Motor neuron (in vitro differentiated cells): ENCODE measurements around the gene IRF5. TPM values are rescaled to one million over a fixed set of nuclear protein-coding genes. Genes with fewer than 3 reads are reported as not detected.
"Not testable (repeated sequence)": the region's sequence is repeated elsewhere in the genome, so short reads cannot be mapped to it uniquely, and the experiment has no call there.

ENCODE experiments used
- ATAC-seq, 8 experiments: fragments of 200-7000 bp; cut with Tn5 transposase; replicated peaks in 6 of 8; 2 replicates each; pipeline ENCODE4 v1.8.0; 2021; ENCODE audit warnings: mild to moderate bottlenecking in 8 of 8, moderate library complexity in 8 of 8
- H3K27ac ChIP-seq, 2 donors: fragments of 250-450 bp; sonication (Bioruptor Pico); 2 replicates each; pipeline ENCODE4 v1.9.0; 2021; ENCODE audit warnings: antibody characterized with exemption in 2 of 2, mild to moderate bottlenecking in 2 of 2, moderate library complexity in 1 of 2
- H3K4me1 ChIP-seq, 2 donors: fragments of 250-450 bp; sonication (Bioruptor Pico); replicated peaks in 1 of 2; 2 replicates each; pipeline ENCODE4 v1.6.1; 2021; ENCODE audit warnings: antibody characterized with exemption in 2 of 2, mild to moderate bottlenecking in 2 of 2, moderate library complexity in 1 of 2
- H3K4me3 ChIP-seq, 5 donors: fragments of 250-450 bp; sonication (Bioruptor Pico); 2 replicates each; pipeline ENCODE4 v1.9.0; 2021; ENCODE audit warnings: antibody characterized with exemption in 5 of 5, mild to moderate bottlenecking in 5 of 5, moderate library complexity in 4 of 5
- WGBS, 10 experiments: fragments of 450-650 bp; shearing (Covaris generic); methylation state at CpG; one replicate each; pipeline ENCODE4 v1.0.0; 2022; 5-methylcytosine and 5-hydroxymethylcytosine counted together
- in situ Hi-C, 9 experiments: fragments of 400-800 bp; cut with MboI; loops; one replicate each; pipeline ENCODE4 v1.15.0; 2021; ENCODE audit warnings: low sequenced_read_pairs in 9 of 9, low pct_unique_long_range_greater_than_20kb in 2 of 9; ENCODE audit not compliant: unreplicated experiment in 9 of 9
- total RNA-seq, 8 experiments: library from RNA; unstranded; fragments of 300-600 nt; gene quantifications; 2 replicates each; pipeline versions ENCODE4 v1.2.3 to v1.2.4, GENCODE V29; 2022

The IRF5 gene
- total RNA-seq, 8 experiments from 2014 or later = 0.21 to 5.6 (median 0.65) TPM

- in situ Hi-C loops = no loop called here
- Histone ChIP-seq H3K4me3 (no peak overlapping the region), H3K4me1 (no peaks in the 10 kb centered on the region), H3K27ac (no peak overlapping the region)
- WGBS, 10 experiments = 20 to 86% (median 70%) methylated on average over 2 to 10 of the region's 18 CpGs; no CpG with 5 or more reads in 4 of the 10 experiments
- no peak for ATAC-seq
Observed at GRCh38 chr7:128939861-128940410, 2.2 kb downstream of the IRF5 start.

GRCh38 chr7:128940494-128941322 is 3.0 kb downstream of the IRF5 start:
- Histone ChIP-seq H3K27ac (no peak overlapping the region), H3K4me3 (no peak overlapping the region), H3K4me1 (no peaks in the 10 kb centered on the region)
- 30 to 100% (median 61%) methylated on average over 1 to 10 of the region's 20 CpGs; no CpG with 5 or more reads in 2 of the 10 experiments for WGBS, 10 experiments
- in situ Hi-C loops = no loop called here
- no peak for ATAC-seq

DNA sequence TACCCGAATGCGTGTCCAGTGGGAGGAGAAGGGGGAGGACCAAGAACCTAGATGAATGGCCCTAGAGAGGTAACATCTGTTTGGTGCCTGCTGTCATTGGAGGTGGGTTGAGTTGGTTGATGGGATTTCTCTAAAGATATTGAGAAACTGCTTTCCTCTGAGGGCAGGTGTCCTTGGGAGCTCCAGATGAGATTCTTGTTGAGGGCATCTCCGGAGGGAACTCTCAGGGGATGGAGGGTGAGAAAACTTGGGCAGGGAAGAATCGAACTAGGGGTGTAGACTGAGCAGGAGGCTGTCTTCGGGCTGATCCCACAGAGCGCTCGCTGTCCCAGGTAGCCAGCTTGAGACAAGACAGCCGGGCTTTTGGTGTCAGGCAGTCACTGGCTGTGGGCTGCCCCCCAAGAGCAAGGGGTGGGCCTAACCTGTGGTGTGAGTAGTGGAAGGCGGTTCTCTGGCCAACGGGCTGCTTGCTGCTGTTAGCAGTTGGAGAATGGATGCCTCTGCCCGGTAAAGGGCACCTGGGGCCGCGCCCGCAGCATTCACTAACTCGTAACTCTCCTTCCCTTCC is 3.7 kb downstream of the IRF5 start:
- WGBS, 10 experiments = 43 to 85% (median 73%) methylated on average over 1 to 6 of the region's 15 CpGs; no CpG with 5 or more reads in 1 of the 10 experiments
- Histone ChIP-seq H3K4me1 (no peaks in the 10 kb centered on the region), H3K4me3 (no peak overlapping the region), H3K27ac (no peak overlapping the region)
- ATAC-seq = no peak
- in situ Hi-C loops = no loop called here

DNA sequence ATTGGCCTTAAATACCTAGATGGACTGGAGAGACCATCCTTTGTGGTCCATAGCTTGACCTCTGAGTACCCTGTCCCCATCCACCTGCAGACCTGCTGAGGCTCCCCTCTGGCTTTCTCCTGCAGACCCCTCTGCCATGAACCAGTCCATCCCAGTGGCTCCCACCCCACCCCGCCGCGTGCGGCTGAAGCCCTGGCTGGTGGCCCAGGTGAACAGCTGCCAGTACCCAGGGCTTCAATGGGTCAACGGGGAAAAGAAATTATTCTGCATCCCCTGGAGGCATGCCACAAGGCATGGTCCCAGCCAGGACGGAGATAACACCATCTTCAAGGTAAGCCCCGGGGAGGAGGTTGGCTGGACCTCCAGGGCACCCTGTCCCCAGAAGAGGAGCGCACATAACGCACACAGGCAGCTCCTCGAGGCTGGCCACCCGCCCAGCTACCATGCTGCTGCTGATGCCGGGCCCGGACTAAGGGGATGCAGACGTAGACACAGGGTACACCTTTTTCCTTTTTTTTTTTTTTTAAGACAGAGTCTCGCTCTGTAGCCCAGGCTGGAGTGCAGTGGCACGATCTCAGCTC is 4.3 kb downstream of the IRF5 start:
- WGBS, 10 experiments = 63 to 100% (median 95%) methylated on average over 1 to 6 of the region's 16 CpGs; no CpG with 5 or more reads in 5 of the 10 experiments
- in situ Hi-C loops = no loop called here
- Histone ChIP-seq H3K27ac (no peak overlapping the region), H3K4me1 (no peaks in the 10 kb centered on the region), H3K4me3 (no peak overlapping the region)
- ATAC-seq = no peak

GRCh38 chr7:128943251-128943650 is 5.5 kb downstream of the IRF5 start:
- 54 to 96% (median 88%) methylated on average over 1 to 2 of the region's 2 CpGs; no CpG with 5 or more reads in 4 of the 10 experiments for WGBS, 10 experiments
- H3K4me3 ChIP-seq, ATAC-seq, H3K4me1 ChIP-seq, in situ Hi-C loops, H3K27ac ChIP-seq: not testable (repeated sequence)

DNA sequence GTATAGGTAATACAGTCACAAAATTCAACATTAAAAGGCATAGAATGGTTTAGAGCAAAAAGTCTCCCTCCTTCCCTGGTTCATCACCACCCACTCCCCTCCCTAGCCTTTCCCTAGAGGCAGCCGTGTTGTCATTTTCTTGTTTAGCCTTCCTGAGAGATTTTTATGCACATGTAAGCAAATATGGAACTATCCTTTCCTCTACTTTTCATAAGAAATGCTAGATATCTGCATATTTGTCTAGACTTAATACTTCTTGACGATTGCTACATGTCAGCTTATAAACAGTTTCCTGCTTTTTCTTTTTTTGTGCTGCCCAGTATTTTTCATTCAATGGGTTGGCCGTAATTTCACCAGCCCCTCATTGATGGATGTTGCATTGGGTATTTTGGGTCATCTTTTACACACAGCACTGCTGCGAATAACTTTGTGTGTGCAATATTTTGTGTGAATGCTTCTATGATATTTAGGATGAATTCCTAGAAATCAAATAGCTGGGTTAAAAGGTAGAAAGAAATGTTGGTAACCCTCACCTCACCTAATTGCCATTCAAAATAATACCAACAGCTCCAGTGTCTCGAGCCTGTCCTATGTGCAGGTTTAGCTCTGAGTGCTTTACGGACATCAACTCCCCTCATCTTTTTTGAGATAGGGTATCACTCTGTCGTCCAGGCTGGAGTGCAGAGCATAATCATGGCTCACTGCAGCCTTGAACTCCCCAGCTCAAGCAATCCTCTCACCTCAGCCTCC is 6.9 kb downstream of the IRF5 start:
- H3K4me3 ChIP-seq = no peak overlapping the region
- 30 to 72% (median 58%) methylated on average over 1 to 7 of the region's 7 CpGs for WGBS, 10 experiments
- ATAC-seq = no peak
- no peaks in the 10 kb centered on the region for H3K4me1 ChIP-seq
- in situ Hi-C loops = no loop called here
- no peak overlapping the region for H3K27ac ChIP-seq

GRCh38 chr7:128945668-128946366 is 8.1 kb downstream of the IRF5 start:
- WGBS, 10 experiments = 28 to 96% (median 85%) methylated on average over 2 to 10 of the region's 21 CpGs; no CpG with 5 or more reads in 5 of the 10 experiments
- no peak overlapping the region for H3K4me3 ChIP-seq
- in situ Hi-C loops = no loop called here
- peak in 1 of 8 experiments; percentile 3 for ATAC-seq
- no peak overlapping the region for H3K27ac ChIP-seq
- H3K4me1 ChIP-seq = no peaks in the 10 kb centered on the region

GRCh38 chr7:128946936-128947830 is 9.5 kb downstream of the IRF5 start:
- in situ Hi-C loops = no loop called here
- Histone ChIP-seq H3K27ac (no peak overlapping the region), H3K4me1 (no peaks in the 10 kb centered on the region), H3K4me3 (no peak overlapping the region)
- 63% methylated on average over 2 of the region's 22 CpGs; no CpG with 5 or more reads in 9 of the 10 experiments for WGBS, 10 experiments
- peak in 3 of 8 experiments; percentile 8 to 25 (median 19) for ATAC-seq

DNA sequence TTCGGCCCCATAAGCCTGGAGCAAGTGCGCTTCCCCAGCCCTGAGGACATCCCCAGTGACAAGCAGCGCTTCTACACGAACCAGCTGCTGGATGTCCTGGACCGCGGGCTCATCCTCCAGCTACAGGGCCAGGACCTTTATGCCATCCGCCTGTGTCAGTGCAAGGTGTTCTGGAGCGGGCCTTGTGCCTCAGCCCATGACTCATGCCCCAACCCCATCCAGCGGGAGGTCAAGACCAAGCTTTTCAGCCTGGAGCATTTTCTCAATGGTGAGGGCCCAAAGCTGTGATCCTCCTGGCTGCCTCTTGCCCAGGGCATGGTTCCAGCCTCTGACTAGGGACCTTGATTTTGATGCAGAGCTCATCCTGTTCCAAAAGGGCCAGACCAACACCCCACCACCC is 10.1 kb downstream of the IRF5 start:
- 90 to 100% (median 100%) methylated on average over 2 to 5 of the region's 9 CpGs; no CpG with 5 or more reads in 6 of the 10 experiments for WGBS, 10 experiments
- Histone ChIP-seq H3K27ac (no peak overlapping the region), H3K4me3 (no peak overlapping the region), H3K4me1 (no peaks in the 10 kb centered on the region)
- ATAC-seq = peak in 4 of 8 experiments; percentile 4 to 28 (median 8)
- in situ Hi-C loops = no loop called here

GRCh38 chr7:128948312-128948973 is 10.7 kb downstream of the IRF5 start:
- Histone ChIP-seq H3K4me3 (no peak overlapping the region), H3K27ac (no peak overlapping the region), H3K4me1 (no peaks in the 10 kb centered on the region)
- in situ Hi-C loops = no loop called here
- 100% methylated on average over 1 to 4 of the region's 12 CpGs; no CpG with 5 or more reads in 8 of the 10 experiments for WGBS, 10 experiments
- ATAC-seq = peak in 4 of 8 experiments; percentile 3 to 14 (median 12)
